WI38 (cell line): Measurements from ENCODE around the gene POLR3K.

Experiments used
- H3K4me3 ChIP-seq: 2 replicates; pipeline ENCODE4 v1.5.1; 2011; ENCODE audit warnings: low read depth, mild to moderate bottlenecking, control low read depth, low read length
- CTCF ChIP-seq: IDR thresholded peaks from 2 replicates; pipeline ENCODE4 v1.5.1; 2012; ENCODE audit warnings: low read depth, mild to moderate bottlenecking, control low read depth, low read length

POLR3K gene

DNA sequence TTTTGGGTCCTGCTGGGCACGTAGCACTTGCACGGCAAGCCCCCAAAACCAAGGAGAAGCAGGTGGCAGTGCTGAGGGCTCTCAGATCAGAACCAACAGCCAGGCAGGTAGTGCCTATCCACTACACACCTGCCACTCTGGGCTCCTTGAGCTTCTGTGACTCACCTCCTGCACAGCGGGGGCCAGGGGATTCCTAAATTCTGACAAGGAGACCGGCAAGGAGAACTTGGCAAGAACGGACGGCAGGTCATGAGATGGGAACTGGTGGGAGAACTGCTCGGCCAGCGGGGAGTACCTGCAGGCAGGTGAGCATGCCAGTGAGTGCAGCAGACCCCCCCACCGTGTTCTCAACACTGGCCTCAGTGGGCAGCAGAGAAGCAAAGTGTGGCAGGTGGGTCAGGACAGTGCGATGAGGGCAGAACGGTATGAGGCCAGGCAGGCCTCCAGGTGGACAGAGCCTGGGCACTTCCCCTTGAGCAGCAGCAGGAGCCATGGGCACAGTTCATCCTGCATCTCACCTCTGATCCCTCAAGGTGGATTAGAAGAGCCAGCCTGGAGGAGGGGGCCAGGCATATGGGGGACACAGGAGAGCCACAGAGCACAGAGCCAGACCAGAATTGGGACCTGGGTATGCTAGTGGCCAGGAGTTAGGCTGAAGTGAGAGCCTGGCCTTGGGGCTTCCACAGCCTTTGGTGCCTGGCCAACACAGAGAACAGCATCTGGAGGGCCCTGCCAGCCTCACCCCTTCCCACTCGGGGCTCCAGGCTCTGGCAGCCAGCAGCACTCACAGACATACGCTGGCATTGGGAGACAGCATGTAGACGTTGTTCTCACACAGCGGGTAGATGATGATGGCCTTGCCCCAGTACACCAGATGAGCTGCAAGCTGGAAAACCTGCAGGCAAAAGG lies 39.3 kb upstream of the POLR3K start:
- TF ChIP-seq CTCF: no peak
- no peak overlapping the region for H3K4me3 ChIP-seq

GRCh38 chr16:91484-91883 lies 38.1 kb upstream of the POLR3K start:
- TF ChIP-seq CTCF: no peak
- no peak overlapping the region for H3K4me3 ChIP-seq

DNA sequence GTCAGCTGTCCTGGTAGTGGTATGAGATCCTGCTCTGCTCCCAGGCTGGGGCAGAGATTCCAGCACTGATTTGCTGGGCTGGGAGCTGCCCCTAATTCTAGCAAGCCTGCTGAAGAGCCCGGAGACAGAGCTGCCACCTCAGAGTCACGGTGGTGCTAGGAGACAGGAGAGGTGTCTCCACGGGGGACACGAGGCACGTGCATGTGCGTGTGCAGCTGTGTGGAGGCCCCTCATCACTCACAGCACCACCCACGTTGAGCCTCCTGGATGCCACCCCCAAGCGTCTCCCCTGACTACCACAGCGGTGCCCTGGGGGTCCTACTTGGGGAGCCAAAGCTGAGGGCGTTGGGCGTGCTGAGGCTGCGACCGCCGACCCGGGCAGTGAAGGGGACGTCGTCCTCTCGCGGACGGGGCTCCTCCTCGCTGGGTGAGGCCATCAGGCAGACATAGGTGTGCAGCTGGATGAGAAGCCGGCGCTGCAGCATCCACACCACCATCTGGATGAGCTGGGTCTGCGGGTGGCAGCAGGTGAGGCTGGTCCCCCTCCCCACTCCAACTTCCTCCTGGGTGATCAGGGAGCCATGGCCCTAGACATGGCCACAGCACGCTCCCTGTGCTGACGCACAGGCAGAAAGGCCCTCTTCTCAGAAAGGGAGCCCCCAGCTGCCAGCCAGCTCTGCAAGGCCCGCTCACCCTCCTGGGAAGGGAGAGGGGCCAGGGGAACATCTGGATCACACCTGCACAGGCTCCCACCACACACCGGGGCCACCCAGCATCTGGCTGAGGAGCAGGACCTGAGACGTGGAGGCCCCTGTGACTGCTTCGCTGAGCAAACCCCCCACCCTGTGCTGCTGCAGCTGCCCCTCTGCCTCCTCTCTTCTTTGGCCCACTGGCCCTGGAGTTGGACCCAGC lies 36.2 kb upstream of the POLR3K start:
- no peak for TF ChIP-seq CTCF
- H3K4me3 ChIP-seq: no peak overlapping the region

DNA sequence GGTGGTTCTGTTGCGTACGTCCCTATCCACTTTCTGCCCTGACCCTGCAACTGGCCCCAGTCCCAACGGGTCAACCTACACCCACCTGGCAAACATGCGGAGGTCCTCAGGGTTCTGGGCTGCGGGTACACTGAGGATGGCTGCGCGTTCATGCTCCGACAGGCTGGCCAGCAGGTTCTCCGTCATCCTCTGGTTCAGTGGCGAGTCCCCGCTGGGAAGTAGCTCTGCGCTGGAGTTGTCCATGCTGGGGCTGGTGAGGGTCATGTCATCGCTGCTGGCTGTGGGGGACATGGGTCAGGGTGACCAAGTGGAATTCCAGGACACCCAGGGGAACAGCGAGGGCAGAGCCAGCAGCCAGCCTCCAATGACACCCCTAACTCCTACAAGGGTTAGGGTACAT lies 35.2 kb upstream of the POLR3K start:
- TF ChIP-seq CTCF: no peak
- H3K4me3 ChIP-seq: no peak overlapping the region

DNA sequence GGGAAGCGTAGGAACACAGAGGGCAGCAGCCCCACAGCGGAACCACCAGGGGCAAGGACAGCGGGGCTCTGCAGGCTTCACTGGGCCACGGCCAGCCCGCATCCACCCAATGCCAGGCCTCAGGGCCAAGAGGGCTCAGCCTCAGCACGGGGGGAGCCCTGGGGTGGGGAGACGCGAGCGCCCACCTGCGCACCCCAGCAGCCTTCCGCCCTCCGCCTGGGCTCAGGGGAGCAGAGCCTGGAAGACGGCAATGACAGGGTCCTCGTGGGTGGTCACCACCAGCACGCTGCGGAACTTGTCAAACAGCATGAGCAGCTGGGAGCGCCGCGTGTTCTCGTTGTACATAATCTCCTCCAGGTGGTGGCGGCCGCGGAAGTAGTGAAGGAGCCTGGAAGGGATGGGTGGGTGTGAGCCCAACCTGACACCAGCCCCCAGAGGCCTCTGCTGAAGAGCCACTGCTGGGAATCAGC lies 33.1 kb upstream of the POLR3K start:
- TF ChIP-seq CTCF: no peak
- H3K4me3 ChIP-seq: no peak overlapping the region

GRCh38 chr16:85865-86264 lies 32.5 kb upstream of the POLR3K start:
- H3K4me3 ChIP-seq: no peak overlapping the region

More at GRCh38 chr16:85865-86264, 32.5 kb upstream of the POLR3K start:
- TF ChIP-seq CTCF: no peak
